IPS-18a (cell line): Measurements from ENCODE around the gene NFATC1.

Experiments used
- H3K27ac ChIP-seq: one replicate; pipeline ENCODE4 v1.5.1; 2013; ENCODE audit warnings: low read length
- H3K27me3 ChIP-seq: one replicate; pipeline ENCODE4 v1.6.1; 2013; ENCODE audit warnings: mild to moderate bottlenecking, low read length; ENCODE audit not compliant: control insufficient read depth, insufficient read depth
- H3K36me3 ChIP-seq: one replicate; pipeline ENCODE4 v1.6.1; 2013; ENCODE audit warnings: low read depth, low read length; ENCODE audit not compliant: control insufficient read depth
- H3K4me1 ChIP-seq: one replicate; pipeline ENCODE4 v1.6.1; 2013; ENCODE audit warnings: low read depth, low read length; ENCODE audit not compliant: control insufficient read depth
- H3K4me3 ChIP-seq: one replicate; pipeline ENCODE4 v1.5.1; 2013; ENCODE audit warnings: low read length
- H3K9ac ChIP-seq: one replicate; pipeline ENCODE4 v1.6.1; 2013; ENCODE audit warnings: mild to moderate bottlenecking, low read length, moderate library complexity
- H3K9me3 ChIP-seq: one replicate; pipeline ENCODE4 v1.6.1; 2013; ENCODE audit warnings: low read depth, low read length; ENCODE audit not compliant: control insufficient read depth

The NFATC1 gene

DNA sequence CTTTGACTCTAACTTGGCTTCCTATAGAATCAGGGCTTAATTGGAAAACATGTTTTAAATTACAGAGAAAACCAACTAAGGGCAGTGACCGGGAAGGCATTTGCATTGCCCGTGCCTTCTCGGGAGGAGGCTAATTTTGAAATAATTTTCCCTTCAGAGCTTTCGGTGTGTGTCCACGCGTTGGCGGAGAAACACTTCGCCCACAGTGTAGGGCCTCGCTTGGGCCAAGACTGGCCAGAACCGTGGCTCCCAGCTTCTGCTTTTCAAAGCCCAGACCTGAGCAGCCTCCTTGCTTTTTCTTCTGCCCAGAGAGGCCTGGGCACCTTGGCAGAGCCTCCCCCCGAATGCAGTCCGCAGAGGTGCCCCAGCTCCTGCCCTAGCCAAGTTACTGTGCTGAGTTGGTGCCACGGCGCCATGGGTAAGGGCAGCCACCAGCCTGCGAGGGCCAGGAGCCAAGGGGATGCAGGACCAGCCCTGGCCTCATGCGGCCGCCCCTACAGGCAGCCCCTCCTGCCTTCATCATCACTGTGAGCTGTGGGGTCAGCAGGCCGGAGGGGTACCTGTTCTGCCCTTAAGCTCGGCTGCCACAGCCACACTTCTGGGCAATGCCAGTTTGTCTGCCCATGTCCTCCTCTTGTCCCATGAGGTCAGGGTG lies 57.4 kb downstream of the NFATC1 start:
- Histone ChIP-seq H3K27me3 (no peaks in the 10 kb centered on the region), H3K9me3 (no peaks in the 10 kb centered on the region), H3K4me1 (no peaks in the 10 kb centered on the region), H3K36me3 (no peaks in the 10 kb centered on the region), H3K27ac (no peak overlapping the region), H3K9ac (no peak overlapping the region), H3K4me3 (no peak overlapping the region)

DNA sequence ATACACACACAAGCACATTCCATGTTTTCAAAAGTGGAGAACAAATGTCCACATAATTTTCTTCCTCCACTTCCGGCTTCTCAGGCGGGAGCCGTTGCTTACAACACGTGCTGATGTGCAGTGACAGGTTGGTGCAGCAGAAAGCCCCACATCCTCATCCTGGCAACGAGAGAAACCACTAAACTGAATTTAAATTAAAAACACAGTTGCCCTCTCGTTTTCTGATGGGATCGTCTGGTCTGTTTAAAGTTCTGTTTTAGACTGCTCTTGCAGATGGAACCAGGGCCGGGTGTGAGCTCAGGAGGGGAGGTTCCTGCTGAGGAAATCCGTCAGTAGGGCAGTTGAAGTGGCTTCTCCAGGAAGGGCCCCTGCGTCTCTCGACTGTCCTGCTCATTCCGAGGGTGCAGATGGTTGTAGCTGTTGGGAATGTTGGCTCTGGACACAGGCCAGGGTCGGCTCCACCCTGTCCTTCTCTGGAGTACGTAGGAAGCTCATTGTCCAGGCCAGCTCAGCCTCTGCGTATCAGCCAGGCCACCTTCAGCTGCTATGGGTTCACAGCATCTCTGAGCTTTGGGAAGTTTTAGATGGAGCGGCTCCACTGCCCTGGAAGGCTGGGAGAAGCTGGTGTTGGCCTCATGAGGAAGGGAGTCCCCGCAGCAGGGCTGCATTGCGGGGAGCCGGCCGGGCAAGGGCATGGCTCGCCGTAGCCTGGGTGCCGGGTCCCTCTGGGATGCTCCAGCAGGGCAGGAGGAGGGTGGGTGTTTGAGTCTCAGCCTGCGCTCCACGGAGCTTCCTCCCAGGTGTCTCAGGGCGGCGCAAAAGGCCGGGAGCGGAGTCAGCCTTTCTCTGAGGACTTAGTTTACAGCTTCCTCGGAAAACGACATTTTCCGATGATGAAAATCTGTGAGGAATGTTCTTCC lies 58.3 kb downstream of the NFATC1 start:
- Histone ChIP-seq H3K9ac (no peak overlapping the region), H3K27me3 (no peaks in the 10 kb centered on the region), H3K9me3 (no peaks in the 10 kb centered on the region), H3K4me1 (no peaks in the 10 kb centered on the region), H3K36me3 (no peaks in the 10 kb centered on the region), H3K4me3 (no peak overlapping the region), H3K27ac (no peak overlapping the region)

DNA sequence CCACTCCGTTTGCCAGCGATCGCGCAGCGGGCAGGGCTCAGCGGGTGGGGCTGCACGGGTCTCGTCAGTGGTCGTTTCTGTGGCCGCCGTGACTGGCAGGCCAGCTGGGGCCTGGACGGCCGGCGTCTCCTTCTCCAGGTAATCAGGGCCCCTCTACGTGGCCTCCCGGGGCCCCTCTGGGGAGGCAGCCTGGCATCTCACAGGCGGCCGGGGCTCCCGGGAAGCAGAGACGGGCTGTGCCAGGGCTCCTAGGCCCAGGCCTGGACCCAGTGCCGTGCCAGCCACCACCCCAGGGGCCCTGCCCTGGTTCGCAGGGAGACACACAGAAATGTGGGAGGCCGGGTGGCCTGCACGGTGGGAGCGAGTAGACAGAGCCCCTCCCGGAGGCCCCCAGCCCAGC lies 59.5 kb downstream of the NFATC1 start:
- Histone ChIP-seq H3K36me3 (no peaks in the 10 kb centered on the region), H3K4me3 (no peak overlapping the region), H3K27me3 (no peaks in the 10 kb centered on the region), H3K4me1 (peaks cover 2% of the 10 kb centered on the region), H3K9me3 (no peaks in the 10 kb centered on the region), H3K9ac (no peak overlapping the region), H3K27ac (no peak overlapping the region)

DNA sequence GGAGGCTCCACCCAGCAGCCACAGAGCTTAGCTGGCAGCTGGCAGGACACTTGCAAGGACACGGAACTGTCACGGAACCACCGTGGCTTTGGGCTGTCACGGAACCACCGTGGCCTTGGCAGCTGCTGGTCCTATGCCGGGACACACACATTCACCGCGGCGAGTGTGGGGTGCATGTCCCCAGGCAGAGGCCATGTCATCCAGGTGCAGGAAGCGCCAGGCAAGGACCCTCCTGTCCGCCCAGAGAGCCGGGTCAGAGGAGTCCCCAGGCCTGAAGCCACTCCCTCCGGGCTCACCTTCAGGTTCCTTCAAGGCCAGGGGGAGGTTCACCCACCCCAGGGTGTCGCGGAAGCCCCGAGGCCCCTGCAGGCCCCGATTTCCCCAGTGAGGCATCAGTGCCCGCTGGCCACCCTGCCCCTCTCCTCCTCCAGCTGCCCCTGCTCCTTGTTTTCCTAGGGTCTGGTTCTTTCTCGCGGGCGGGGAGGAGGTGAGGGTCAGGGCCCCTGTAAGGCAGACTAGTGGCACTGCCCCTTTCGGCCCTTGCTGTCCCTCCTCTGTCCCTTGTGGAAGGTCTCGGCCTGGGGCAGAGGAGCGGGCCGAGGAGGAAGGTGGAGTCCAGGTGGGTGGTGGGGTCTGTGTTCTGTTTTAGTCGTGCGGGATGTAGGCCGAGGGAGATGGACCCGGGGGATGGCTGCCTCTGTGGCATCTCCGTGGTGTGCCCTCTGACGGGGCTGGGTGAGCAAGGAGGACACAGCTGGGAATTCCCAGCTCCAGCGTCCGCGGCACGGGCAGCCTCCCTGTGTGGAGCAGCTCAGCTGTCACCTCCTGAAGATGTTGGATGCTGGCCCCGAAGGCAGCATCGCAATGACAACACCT lies 60.6 kb downstream of the NFATC1 start:
- Histone ChIP-seq H3K4me3 (no peak overlapping the region), H3K27ac (no peak overlapping the region), H3K9me3 (no peaks in the 10 kb centered on the region), H3K9ac (no peak overlapping the region), H3K27me3 (no peaks in the 10 kb centered on the region), H3K4me1 (peaks cover 9% of the 10 kb centered on the region), H3K36me3 (no peaks in the 10 kb centered on the region)

DNA sequence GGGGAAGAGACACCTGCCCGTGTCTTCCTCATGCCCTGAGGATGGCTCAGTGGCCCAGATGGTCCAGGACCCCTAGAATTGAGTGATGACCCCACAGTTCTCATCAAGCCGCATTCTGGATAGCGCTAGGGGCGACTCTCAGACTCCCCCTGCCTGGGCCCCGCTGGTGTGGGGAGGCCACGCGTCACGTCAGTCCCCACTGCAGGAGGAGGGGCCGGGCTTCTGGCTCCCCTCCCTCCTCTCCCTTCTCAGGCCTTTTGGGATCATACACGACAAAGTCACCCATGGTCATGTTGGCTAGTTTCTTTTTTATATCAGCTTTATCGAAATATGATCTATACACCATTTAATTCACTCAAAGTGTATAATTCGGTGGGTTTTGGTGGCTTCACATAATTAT lies 61.5 kb downstream of the NFATC1 start:
- peaks cover 9% of the 10 kb centered on the region for H3K4me1 ChIP-seq
- no peak overlapping the region for H3K9ac ChIP-seq
- H3K9me3 ChIP-seq: no peaks in the 10 kb centered on the region
- H3K27ac ChIP-seq: no peak overlapping the region
- H3K4me3 ChIP-seq: no peak overlapping the region
- H3K27me3 ChIP-seq: no peaks in the 10 kb centered on the region
- H3K36me3 ChIP-seq: no peaks in the 10 kb centered on the region

DNA sequence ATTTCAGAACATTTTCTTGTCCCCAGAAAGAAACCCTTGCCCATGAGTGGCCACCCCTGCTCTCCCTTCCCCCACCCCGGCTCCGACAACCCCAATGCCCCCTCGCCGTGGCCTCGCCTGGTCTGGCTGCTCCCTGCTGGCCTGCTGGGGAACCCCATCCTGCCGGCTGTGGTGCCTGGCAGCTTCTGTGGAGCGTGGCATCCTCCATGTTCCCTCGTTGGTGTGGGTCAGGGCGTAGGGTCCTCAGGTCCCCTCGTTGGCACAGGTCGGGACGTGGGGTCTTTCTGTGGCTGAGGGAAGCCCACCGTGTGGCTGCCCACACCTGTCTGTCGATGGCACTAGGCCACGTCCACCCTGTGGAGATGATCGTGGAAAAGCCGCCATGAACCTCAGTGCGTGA lies 61.9 kb downstream of the NFATC1 start:
- Histone ChIP-seq H3K36me3 (no peaks in the 10 kb centered on the region), H3K27me3 (no peaks in the 10 kb centered on the region), H3K4me1 (peaks cover 9% of the 10 kb centered on the region), H3K9ac (no peak overlapping the region), H3K27ac (no peak overlapping the region), H3K4me3 (no peak overlapping the region), H3K9me3 (no peaks in the 10 kb centered on the region)

DNA sequence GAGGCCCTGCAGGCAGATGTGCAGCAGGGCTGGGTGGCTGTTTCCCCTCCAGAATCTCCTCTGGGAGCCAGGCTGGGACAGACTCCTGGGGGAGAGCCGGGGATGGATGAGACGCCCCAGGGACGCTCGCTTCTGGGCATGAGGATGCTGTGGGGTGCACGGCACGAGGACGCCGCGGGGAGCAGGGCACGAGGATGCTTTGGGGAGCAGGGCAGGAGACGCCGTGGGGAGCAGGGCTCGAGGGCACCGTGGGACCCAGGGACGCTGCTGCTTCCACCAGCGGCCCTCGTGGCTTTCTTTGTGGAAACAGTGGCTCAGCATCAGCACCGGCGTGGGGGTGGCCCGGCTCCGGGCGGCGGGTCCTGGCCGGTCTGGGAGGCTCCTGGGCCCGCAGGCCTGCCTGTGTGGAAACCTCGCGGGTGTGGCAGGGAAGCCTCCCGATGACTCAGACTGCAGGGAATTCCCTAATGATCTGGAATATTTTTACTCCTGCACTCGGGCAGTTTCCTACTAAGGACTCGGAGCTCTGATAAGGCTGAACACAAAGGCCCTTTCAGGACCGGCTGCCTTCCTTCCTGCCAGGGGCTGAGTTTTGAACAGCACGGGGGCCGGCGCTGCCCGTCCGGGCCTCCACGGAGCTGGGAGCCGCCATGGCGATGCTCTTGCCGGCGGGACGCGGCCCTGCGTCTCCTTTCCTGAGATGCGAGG lies 62.6 kb downstream of the NFATC1 start:
- no peaks in the 10 kb centered on the region for H3K27me3 ChIP-seq
- peaks cover 9% of the 10 kb centered on the region for H3K4me1 ChIP-seq
- H3K4me3 ChIP-seq: no peak overlapping the region
- H3K36me3 ChIP-seq: no peaks in the 10 kb centered on the region
- no peaks in the 10 kb centered on the region for H3K9me3 ChIP-seq
- H3K27ac ChIP-seq: no peak overlapping the region
- H3K9ac ChIP-seq: no peak overlapping the region

DNA sequence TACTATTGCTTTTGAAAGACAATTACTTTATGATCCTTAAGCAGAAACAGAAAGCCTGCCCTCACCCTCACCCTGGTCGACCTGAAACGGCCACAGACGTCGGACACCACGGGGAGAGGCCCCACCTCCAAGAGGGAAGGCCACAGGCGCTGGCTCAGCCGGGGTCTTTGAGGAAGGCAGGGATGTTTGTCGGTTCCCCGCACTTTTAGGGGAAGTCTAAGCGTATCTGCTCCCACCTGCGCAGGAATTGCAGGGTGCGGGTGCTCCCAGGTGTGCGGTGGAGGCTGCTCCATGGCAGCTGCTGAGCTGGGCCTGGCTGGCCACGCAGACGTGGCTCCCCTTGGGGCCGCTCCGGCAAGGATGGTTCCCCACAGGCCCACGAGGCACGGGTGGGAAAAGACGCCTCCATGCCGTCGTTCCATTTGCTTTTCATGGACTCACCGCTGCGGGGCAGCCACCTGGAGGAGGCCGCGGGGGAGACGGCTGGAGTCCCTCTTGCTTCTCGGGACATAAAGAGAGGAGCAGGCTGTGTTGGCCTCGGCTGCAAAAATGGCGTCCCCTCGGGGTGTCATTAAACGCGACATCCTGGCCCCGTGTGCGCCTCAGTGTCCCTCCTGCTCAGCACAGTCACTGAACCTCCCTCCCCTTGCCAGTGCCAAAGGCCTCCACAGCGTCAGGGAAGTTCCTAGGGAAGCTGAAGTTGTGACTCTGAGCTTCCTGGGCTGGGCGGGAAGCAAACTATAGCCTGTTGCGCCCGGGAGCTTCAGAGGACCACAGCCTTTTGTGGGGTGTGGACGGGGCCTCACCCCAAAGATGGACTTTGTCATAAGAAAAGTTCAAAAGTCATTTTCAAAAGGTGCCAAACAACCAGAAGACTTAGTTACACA lies 63.4 kb downstream of the NFATC1 start:
- no peaks in the 10 kb centered on the region for H3K27me3 ChIP-seq
- no peak overlapping the region for H3K27ac ChIP-seq
- no peaks in the 10 kb centered on the region for H3K9me3 ChIP-seq
- H3K4me1 ChIP-seq: peaks cover 9% of the 10 kb centered on the region
- H3K9ac ChIP-seq: no peak overlapping the region
- H3K4me3 ChIP-seq: no peak overlapping the region
- H3K36me3 ChIP-seq: no peaks in the 10 kb centered on the region

DNA sequence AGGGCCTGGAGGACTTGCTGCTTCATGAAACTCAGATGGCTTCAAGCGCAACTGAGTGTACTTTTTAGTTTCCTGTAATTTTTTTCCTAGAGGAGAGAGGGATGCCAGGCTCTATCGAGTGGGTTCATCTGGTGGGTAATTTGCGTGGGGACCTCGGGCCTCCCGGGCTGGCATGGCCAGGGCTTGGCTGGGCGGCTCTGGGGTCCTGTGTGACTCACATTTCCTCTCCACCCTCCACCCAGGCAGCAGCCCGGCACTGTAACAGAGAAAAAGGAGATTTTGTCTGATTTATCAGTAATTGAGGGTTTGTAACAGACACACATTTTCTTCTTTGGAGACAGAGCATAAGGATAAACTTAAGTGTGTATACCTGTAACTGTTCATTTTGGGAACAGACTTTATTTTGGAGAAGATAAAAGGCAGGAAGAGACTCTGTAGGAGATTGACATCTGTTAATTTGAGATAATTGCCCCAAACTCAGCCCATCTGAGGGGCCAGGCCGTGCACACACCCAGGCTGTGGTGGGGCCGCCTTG lies 64.3 kb downstream of the NFATC1 start:
- Histone ChIP-seq H3K27me3 (no peaks in the 10 kb centered on the region), H3K4me1 (peaks cover 9% of the 10 kb centered on the region), H3K9ac (no peak overlapping the region), H3K36me3 (no peaks in the 10 kb centered on the region), H3K27ac (no peak overlapping the region), H3K4me3 (no peak overlapping the region), H3K9me3 (no peaks in the 10 kb centered on the region)

DNA sequence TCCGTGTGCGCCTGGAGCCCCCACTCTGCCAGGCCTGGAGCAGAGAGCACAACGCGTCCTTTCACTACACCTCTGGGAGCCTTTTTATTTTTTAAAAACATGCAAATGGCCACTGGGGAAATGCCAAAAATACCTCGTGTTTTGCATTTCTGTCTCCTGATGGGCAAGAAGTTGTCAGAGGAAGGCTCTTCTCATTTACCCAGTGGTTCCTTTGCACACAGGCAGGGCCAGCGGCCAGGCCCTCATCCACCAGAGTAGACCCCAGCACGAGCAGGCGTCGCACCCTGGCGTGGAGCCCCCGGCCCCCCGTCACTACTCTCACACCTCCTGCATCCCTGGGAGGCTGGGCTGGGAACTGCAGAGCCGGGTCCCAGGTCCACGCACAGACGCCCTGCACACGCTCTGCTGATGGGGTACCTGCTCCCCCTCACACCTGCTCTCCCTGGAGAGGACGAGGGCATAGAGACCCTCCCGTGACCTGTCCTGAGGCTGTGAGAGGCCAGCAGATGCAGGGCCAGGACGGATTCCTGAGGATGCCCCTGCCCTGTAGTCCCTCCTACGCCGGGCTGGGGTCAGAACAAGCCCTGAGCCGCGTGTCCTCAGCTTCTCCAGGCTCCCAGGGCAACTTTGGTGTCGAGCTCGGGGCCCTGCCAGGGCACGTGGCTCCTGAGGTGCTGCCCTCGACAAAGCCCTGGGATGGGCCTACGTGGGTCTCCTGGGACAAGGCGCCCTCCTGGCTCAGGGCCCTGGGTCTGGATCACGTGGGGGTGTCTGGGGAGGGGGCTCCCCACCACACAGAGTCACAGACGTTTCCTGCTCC lies 65.0 kb downstream of the NFATC1 start:
- Histone ChIP-seq H3K27ac (no peak overlapping the region), H3K4me3 (no peak overlapping the region), H3K9ac (no peak overlapping the region), H3K4me1 (peaks cover 12% of the 10 kb centered on the region), H3K27me3 (no peaks in the 10 kb centered on the region), H3K9me3 (no peaks in the 10 kb centered on the region), H3K36me3 (no peaks in the 10 kb centered on the region)
